Measurements from ENCODE around the gene EEF1AKMT2. TPM values are rescaled to one million over a fixed set of nuclear protein-coding genes. Genes with fewer than 3 reads are reported as not detected.

Gene EEF1AKMT2
- total and polyA plus RNA-seq, 2 of the 13 experiments (the other 11 are each of a cell fraction or from before 2014, with no cell fraction given): 11.3 to 19.3 TPM

DNA sequence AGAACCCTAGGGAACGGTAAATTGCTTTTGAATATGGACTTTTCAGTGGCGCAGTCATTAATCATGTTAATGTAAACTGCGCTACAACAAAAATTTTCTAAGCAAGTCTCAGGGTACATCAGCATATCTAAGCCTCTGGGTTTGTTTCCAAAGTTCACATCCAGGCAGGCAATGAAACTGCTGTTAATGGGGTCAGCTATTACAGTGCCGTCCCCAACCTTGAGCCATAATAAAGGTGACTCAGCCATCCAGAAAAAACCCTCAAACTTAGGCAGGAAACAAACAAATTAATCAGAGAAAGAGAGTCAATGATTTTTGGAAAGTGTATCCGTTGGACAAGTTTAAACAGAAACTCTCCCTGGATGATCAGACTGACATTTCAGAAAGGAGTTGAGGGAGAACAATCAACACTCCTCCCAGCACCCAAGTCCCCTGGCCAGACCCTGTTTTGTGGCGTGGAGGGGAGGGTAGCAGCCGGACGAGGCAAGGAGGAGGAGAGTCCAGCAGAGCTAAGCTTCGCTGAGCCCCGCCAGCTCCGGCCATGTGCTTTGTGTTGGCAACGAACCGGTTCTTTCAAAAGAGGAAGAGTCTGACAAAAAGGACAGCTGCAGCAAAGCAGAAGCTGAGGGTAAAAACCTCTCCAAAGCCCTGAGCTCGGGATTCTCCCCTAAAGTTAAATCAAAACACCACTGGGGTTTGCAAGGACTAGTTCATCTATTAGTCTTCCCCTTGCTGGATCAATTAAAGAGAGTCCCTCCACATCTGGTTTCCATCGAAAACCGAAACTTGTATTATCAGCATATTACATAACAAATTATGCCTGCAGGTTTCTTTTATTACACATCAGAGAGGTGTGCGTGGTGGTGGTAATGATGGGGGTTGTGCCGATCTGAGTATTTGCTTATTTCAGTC, 51.1 kb downstream of the EEF1AKMT2 start:
- in situ Hi-C loops (cut with HindIII; ENCODE audit: extremely low pct_ligation_motif_present, low pct_unique_long_range_greater_than_20kb): loop anchor here (5.0 kb wide), 1 partner anchor 203 kb away; no protein-coding TSS in a partner anchor
- CTCF ChIA-PET (ENCODE audit: low intra/inter-chr PET ratio, low total read pairs): interaction anchor here (0.6 to 2.0 kb wide), 3 partner anchors 109 to 279 kb away, joined by 3 to 10 read pairs (median 7); no protein-coding TSS in a partner anchor
- peak overlapping the region; percentile 82 for H3K4me2 ChIP-seq (ENCODE audit: low read depth, low read length)
- FAIRE-seq (peak; percentile 81), DNase-seq (ENCODE audit: low spot score) (peak; percentile 74), ATAC-seq (peak; percentile 43)
- H3K79me2 ChIP-seq (ENCODE audit: insufficient read depth, low read length): peaks cover 51% of the 10 kb centered on the region
- H3K9ac ChIP-seq (ENCODE audit: insufficient read depth, low read depth, low read length): peak overlapping the region; percentile 56
- H3K9me3 ChIP-seq (ENCODE audit: low read length): no peaks in the 10 kb centered on the region
- WGBS (ENCODE audit: low lambda C conversion rate): 5% methylated on average over 18 of the region's 18 CpGs
- BruUV-seq (replicated peaks): no TSS peak
- H2AFZ ChIP-seq (ENCODE audit: low read length): peak overlapping the region; percentile 18
- H3K4me3 ChIP-seq (replicated peaks in 1 of 3; ENCODE audit: insufficient read depth in 1 of 3, low read depth in 2 of 3, low read length in 3 of 3): peak overlapping the region; percentile 44 to 62 (median 46)
- peaks cover 15% of the 10 kb centered on the region for H4K20me1 ChIP-seq (ENCODE audit: insufficient read depth, low read length)
- intact Hi-C loops (cut with micrococcal nuclease; ENCODE audit: unreplicated experiment): loop anchor here (1.0 to 5.0 kb wide), 3 partner anchors 52 to 133 kb away; partner anchors contain the start of gene EEF1AKMT2
- peaks cover 76% of the 10 kb centered on the region for H3K4me1 ChIP-seq (ENCODE audit: insufficient read depth, low read length)
- H3K27me3 ChIP-seq (ENCODE audit: control insufficient read depth in 1 of 2, insufficient read depth in 2 of 2, low read length in 2 of 2): no peaks in the 10 kb centered on the region; a peak in 1 of 5 replicates
- POLR2A ChIA-PET: interaction anchor here (0.7 to 2.0 kb wide), 7 partner anchors 32 to 322 kb away, joined by 3 to 8 read pairs (median 4); partner anchors contain the start of genes ABRAXAS2, EEF1AKMT2 and OAT
- H3K27ac ChIP-seq (ENCODE audit: extremely low read length, insufficient read depth, low read length): peak overlapping the region; percentile 70
- H3K36me3 ChIP-seq (replicated peaks in 1 of 2; ENCODE audit: control insufficient read depth in 1 of 2, insufficient read depth in 2 of 2, low read length in 2 of 2): no peaks in the 10 kb centered on the region; a peak in 2 of 5 replicates
- TF ChIP-seq, protein P1, sequence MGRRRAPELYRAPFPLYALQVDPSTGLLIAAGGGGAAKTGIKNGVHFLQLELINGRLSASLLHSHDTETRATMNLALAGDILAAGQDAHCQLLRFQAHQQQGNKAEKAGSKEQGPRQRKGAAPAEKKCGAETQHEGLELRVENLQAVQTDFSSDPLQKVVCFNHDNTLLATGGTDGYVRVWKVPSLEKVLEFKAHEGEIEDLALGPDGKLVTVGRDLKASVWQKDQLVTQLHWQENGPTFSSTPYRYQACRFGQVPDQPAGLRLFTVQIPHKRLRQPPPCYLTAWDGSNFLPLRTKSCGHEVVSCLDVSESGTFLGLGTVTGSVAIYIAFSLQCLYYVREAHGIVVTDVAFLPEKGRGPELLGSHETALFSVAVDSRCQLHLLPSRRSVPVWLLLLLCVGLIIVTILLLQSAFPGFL (CRISPR knock-in tag; IDR thresholded peaks at IDR 0.05): no peak
- TF ChIP-seq TCF7 (IDR thresholded peaks at IDR 0.05; ENCODE audit: low read depth) (no peak; the same call in 1 of the 2 replicates), MEF2D (CRISPR knock-in tag; IDR thresholded peaks at IDR 0.05) (no peak), ZNF510 (CRISPR knock-in tag; IDR thresholded peaks at IDR 0.05; ENCODE audit: low read depth) (no peak), NFYC (CRISPR knock-in tag; IDR thresholded peaks at IDR 0.05) (no peak), ZNF615 (CRISPR knock-in tag; IDR thresholded peaks at IDR 0.05; ENCODE audit: borderline replicate concordance) (no peak), NFE2L2 (IDR thresholded peaks at IDR 0.05; ENCODE audit: low read length) (peak; percentile 33; the same call in 1 of the 2 replicates), ZNF460 (CRISPR knock-in tag; IDR thresholded peaks at IDR 0.05; ENCODE audit: borderline replicate concordance) (no peak), ZNF180 (CRISPR knock-in tag; IDR thresholded peaks at IDR 0.05; ENCODE audit: borderline replicate concordance, low read depth) (no peak), ZNF780A (CRISPR knock-in tag; IDR thresholded peaks at IDR 0.05) (no peak), ZNF441 (CRISPR knock-in tag; IDR thresholded peaks at IDR 0.05; ENCODE audit: borderline replicate concordance) (no peak), ISL2 (CRISPR knock-in tag; IDR thresholded peaks at IDR 0.05) (no peak), BHLHE40 (IDR thresholded peaks at IDR 0.05; ENCODE audit: low read length) (no peak), MAFK (conservative IDR thresholded peaks at IDR 0.05 in 1 of 2, IDR thresholded peaks at IDR 0.05 in 1 of 2; ENCODE audit: low read length in 2 of 2) (peak; percentile 28 to 56; a peak in 2 of 4 replicates), ZNF713 (CRISPR knock-in tag; IDR thresholded peaks at IDR 0.05) (no peak), GFI1 (CRISPR knock-in tag; IDR thresholded peaks at IDR 0.05; ENCODE audit: borderline replicate concordance) (peak; percentile 45; the same call in 1 of the 2 replicates), NR3C1 (CRISPR knock-in tag; IDR thresholded peaks at IDR 0.05) (no peak), HDAC1 (CRISPR knock-in tag; IDR thresholded peaks at IDR 0.05) (0 out of 2 replicates have a peak, but pooled peaks have one; percentile 25)
- TF ChIP-seq, protein P2, sequence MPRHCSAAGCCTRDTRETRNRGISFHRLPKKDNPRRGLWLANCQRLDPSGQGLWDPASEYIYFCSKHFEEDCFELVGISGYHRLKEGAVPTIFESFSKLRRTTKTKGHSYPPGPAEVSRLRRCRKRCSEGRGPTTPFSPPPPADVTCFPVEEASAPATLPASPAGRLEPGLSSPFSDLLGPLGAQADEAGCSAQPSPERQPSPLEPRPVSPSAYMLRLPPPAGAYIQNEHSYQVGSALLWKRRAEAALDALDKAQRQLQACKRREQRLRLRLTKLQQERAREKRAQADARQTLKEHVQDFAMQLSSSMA (CRISPR knock-in tag; IDR thresholded peaks at IDR 0.05): no peak
- TF ChIP-seq, protein P3, sequence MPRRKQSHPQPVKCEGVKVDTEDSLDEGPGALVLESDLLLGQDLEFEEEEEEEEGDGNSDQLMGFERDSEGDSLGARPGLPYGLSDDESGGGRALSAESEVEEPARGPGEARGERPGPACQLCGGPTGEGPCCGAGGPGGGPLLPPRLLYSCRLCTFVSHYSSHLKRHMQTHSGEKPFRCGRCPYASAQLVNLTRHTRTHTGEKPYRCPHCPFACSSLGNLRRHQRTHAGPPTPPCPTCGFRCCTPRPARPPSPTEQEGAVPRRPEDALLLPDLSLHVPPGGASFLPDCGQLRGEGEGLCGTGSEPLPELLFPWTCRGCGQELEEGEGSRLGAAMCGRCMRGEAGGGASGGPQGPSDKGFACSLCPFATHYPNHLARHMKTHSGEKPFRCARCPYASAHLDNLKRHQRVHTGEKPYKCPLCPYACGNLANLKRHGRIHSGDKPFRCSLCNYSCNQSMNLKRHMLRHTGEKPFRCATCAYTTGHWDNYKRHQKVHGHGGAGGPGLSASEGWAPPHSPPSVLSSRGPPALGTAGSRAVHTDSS (CRISPR knock-in tag; conservative IDR thresholded peaks at IDR 0.05): no peak
- TF ChIP-seq, protein P4, sequence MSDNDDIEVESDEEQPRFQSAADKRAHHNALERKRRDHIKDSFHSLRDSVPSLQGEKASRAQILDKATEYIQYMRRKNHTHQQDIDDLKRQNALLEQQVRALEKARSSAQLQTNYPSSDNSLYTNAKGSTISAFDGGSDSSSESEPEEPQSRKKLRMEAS (IDR thresholded peaks at IDR 0.05): peak; percentile 75
